ENCODE measurements around the gene WDR81.

The WDR81 gene

GRCh38 chr17:1785930-1786329 lies 61.4 kb downstream of the WDR81 start:
- no peak for DNase-seq

- no peak for DNase-seq
Measured at GRCh38 chr17:1786708-1787107, 62.2 kb downstream of the WDR81 start.

- DNase-seq = no peak
Measured at GRCh38 chr17:1787301-1787902, 62.9 kb downstream of the WDR81 start.

Measured in RPMI8226 (cell line).